DOHH2 (cell line): Measurements from ENCODE around the gene LPIN3.

ENCODE experiments used
- H3F3A ChIP-seq: fragments of 200-600 bp; sonication (generic), shearing (Covaris generic); 2 replicates; pipeline ENCODE4 v1.6.0; 2016; ENCODE audit warnings: antibody characterized with exemption, mild to moderate bottlenecking; ENCODE audit not compliant: control insufficient read depth, insufficient read depth
- H3K27ac ChIP-seq: fragments of 200-600 bp; sonication (generic); 2 replicates; pipeline ENCODE4 v1.5.1; 2014; ENCODE audit warnings: low read depth, mild to moderate bottlenecking, low read length, moderate library complexity
- H3K27me3 ChIP-seq: fragments of 200-600 bp; sonication (generic); 2 replicates; pipeline ENCODE4 v1.6.1; 2014; ENCODE audit warnings: mild to moderate bottlenecking, low read length, mixed read lengths; ENCODE audit not compliant: control insufficient read depth
- H3K36me3 ChIP-seq: fragments of 200-600 bp; sonication (generic); 2 replicates; pipeline ENCODE4 v1.6.1; 2014; ENCODE audit warnings: mild to moderate bottlenecking, low read length, moderate library complexity, mixed read lengths; ENCODE audit not compliant: control insufficient read depth
- H3K4me1 ChIP-seq: fragments of 200-600 bp; sonication (generic); 2 replicates; pipeline ENCODE4 v1.6.1; 2014; ENCODE audit warnings: mild to moderate bottlenecking, low read length, mixed read lengths; ENCODE audit not compliant: control insufficient read depth
- H3K4me2 ChIP-seq: fragments of 200-600 bp; sonication (generic); 2 replicates; pipeline ENCODE4 v1.6.0; 2014; ENCODE audit warnings: mild to moderate bottlenecking, low read length, moderate library complexity
- H3K4me3 ChIP-seq: fragments of 200-600 bp; sonication (generic); 2 replicates; pipeline ENCODE4 v1.5.1; 2014; ENCODE audit warnings: mild to moderate bottlenecking, low read length, mixed read lengths
- H3K79me2 ChIP-seq: fragments of 200-600 bp; sonication (generic); 2 replicates; pipeline ENCODE4 v1.6.1; 2014; ENCODE audit warnings: mild to moderate bottlenecking, low read length, mixed read lengths; ENCODE audit not compliant: control insufficient read depth
- H3K9me2 ChIP-seq: fragments of 200-600 bp; sonication (generic); replicated peaks from 2 replicates; pipeline ENCODE4 v1.6.1; 2014; ENCODE audit warnings: mild to moderate bottlenecking, low read length, mixed read lengths; ENCODE audit not compliant: control insufficient read depth
- H3K9me3 ChIP-seq: fragments of 200-600 bp; sonication (generic); 2 replicates; pipeline ENCODE4 v1.6.1; 2014; ENCODE audit warnings: antibody characterized with exemption, low read length, mixed read lengths; ENCODE audit not compliant: control insufficient read depth, insufficient read depth
- H4K20me1 ChIP-seq: fragments of 200-600 bp; sonication (generic); 2 replicates; pipeline ENCODE4 v1.6.0; 2014; ENCODE audit warnings: low read depth, mild to moderate bottlenecking, antibody characterized with exemption, low read length, moderate library complexity; ENCODE audit not compliant: control insufficient read depth, insufficient read depth
- CTCF ChIP-seq: fragments of 200-600 bp; sonication (generic); IDR thresholded peaks from one replicate; pipeline ENCODE4 v1.5.1; 2014; ENCODE audit warnings: antibody characterized with exemption, mild to moderate bottlenecking, low read depth, low read length; ENCODE audit not compliant: poor library complexity, severe bottlenecking
- EZH2phosphoT487 ChIP-seq: fragments of 200-600 bp; sonication (generic); IDR thresholded peaks from 2 replicates; pipeline ENCODE4 v1.6.1; 2017; ENCODE audit warnings: borderline replicate concordance, mild to moderate bottlenecking, antibody characterized with exemption, low read length, moderate library complexity, mixed read lengths

The LPIN3 gene

GRCh38 chr20:41334443-41335421, 5.9 kb upstream of the LPIN3 start:
- peaks cover 4% of the 10 kb centered on the region for H3K4me1 ChIP-seq
- no peaks in the 10 kb centered on the region for H3K9me3 ChIP-seq
- no peak overlapping the region for H3K4me3 ChIP-seq
- no peaks in the 10 kb centered on the region for H4K20me1 ChIP-seq
- no peak overlapping the region for H3K4me2 ChIP-seq
- no peaks in the 10 kb centered on the region for H3K36me3 ChIP-seq
- no peak for TF ChIP-seq CTCF
- no peak for TF ChIP-seq EZH2phosphoT487
- H3K9me2 ChIP-seq, result no peaks in the 10 kb centered on the region
- H3F3A ChIP-seq, result no peaks in the 10 kb centered on the region
- H3K27ac ChIP-seq, result no peak overlapping the region
- no peaks in the 10 kb centered on the region for H3K79me2 ChIP-seq
- no peaks in the 10 kb centered on the region for H3K27me3 ChIP-seq

GRCh38 chr20:41335591-41335990, 5.0 kb upstream of the LPIN3 start:
- H3F3A ChIP-seq, result no peaks in the 10 kb centered on the region
- H3K27me3 ChIP-seq, result no peaks in the 10 kb centered on the region
- H3K9me3 ChIP-seq, result no peaks in the 10 kb centered on the region
- no peaks in the 10 kb centered on the region for H3K36me3 ChIP-seq
- H3K4me3 ChIP-seq, result no peak overlapping the region
- no peaks in the 10 kb centered on the region for H3K9me2 ChIP-seq
- H4K20me1 ChIP-seq, result no peaks in the 10 kb centered on the region
- H3K27ac ChIP-seq, result no peak overlapping the region
- H3K4me1 ChIP-seq, result peaks cover 11% of the 10 kb centered on the region
- TF ChIP-seq EZH2phosphoT487 (no peak), CTCF (no peak)
- H3K4me2 ChIP-seq, result no peak overlapping the region
- H3K79me2 ChIP-seq, result no peaks in the 10 kb centered on the region

GRCh38 chr20:41336711-41337492, 3.7 kb upstream of the LPIN3 start:
- H4K20me1 ChIP-seq, result no peaks in the 10 kb centered on the region

More at GRCh38 chr20:41336711-41337492, 3.7 kb upstream of the LPIN3 start:
- no peak overlapping the region for H3K4me2 ChIP-seq
- H3K36me3 ChIP-seq, result no peaks in the 10 kb centered on the region
- peaks cover 13% of the 10 kb centered on the region for H3K4me1 ChIP-seq
- TF ChIP-seq CTCF, result no peak
- TF ChIP-seq EZH2phosphoT487, result no peak
- H3K4me3 ChIP-seq, result no peak overlapping the region
- H3K9me2 ChIP-seq, result no peaks in the 10 kb centered on the region
- no peaks in the 10 kb centered on the region for H3K27me3 ChIP-seq
- H3K79me2 ChIP-seq, result no peaks in the 10 kb centered on the region
- no peaks in the 10 kb centered on the region for H3F3A ChIP-seq
- H3K9me3 ChIP-seq, result no peaks in the 10 kb centered on the region
- no peak overlapping the region for H3K27ac ChIP-seq
